ENCODE data around the gene PIK3C2G.

PIK3C2G gene

GRCh38 chr12:18552829-18553228 lies 291.5 kb downstream of the PIK3C2G start:
- no peak for DNase-seq (ENCODE audit: low read depth in 2 of 3, low spot score in 2 of 3)

DNA sequence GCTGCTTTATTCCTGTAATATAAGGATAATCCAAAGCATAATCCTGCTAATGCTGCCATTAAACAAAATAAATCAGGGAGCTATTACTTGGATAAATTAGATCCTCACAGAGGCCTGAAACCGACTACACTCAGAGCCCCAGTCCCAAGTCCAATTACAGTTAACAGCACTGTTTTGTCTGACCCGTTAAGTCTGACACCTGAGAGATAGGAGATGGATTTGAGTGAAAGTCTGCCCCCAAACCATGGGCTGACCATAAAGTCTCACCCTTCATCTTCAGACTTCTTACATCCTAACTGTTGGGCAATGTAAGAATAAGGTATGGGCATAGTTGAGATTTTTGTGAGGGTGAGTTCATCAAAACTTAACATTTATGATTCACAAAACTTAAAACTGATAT lies 294.8 kb downstream of the PIK3C2G start:
- no peak for DNase-seq (ENCODE audit: low read depth in 2 of 3, low spot score in 2 of 3)

DNA sequence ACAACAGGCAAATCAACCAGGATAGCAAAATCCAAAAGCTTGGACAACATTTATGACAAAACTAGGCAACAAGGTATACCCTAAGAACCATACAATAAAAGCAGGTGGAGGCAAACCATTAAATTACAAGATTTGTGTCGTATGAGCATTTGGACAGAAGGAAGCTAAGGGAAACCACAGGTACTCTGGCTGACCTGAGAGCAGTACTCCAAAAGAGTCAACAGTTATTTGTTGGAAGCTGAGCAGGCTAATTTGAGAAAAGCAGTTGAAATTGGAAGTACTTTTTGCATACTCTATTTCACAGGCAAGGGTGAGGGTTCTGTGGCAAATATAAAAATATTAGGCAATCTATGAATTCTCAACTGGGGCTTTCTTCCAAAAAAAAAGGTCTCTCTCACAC lies 297.9 kb downstream of the PIK3C2G start:
- DNase-seq (ENCODE audit: low read depth in 2 of 3, low spot score in 2 of 3): no peak

DNA sequence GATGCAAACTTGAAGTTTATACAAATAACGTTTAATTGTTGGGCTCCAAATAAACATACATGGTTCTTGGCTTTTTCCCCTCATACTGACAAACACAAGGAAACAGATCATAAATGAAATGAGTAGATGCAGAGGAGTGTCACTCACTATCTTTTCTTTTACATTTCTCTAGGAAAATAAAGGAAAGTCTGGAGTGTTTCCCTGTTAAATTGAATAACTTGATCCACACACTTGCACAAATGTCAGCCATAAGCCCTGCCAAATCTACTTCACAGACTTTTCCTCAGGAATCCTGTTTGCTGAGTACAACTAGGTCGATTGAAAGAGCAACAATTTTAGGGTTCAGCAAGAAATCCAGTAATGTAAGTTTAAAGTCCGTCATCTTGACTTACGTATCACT lies 301.2 kb downstream of the PIK3C2G start:
- no peak for DNase-seq (ENCODE audit: low read depth in 2 of 3, low spot score in 2 of 3)

GRCh38 chr12:18564306-18564705 lies 303.0 kb downstream of the PIK3C2G start:
- no peak for DNase-seq (ENCODE audit: low read depth in 2 of 3, low spot score in 2 of 3)

DNA sequence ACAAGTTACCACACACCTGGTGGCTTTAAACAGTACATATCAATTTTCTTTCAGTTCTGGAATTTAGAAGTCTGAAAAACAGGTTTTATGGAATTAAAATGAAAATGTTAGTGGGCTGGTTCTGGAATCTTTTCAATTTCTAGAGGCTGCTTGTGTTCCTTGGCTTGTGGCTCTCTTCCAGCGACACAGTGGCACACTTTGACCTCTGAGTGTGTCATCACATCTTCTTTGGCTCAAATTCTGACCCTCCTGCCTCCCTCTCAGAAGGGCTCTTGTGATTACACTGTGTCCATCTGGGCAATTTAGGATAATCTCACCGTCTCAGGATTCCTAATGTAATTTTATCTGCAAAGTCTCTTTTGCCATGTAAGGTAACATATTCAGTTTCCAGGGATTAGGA lies 306.5 kb downstream of the PIK3C2G start:
- DNase-seq (ENCODE audit: low read depth in 2 of 3, low spot score in 2 of 3): no peak

- DNase-seq (ENCODE audit: low read depth in 2 of 3, low spot score in 2 of 3): no peak
These were observed 309.2 kb downstream of the PIK3C2G start for GRCh38 chr12:18570543-18570942.

DNA sequence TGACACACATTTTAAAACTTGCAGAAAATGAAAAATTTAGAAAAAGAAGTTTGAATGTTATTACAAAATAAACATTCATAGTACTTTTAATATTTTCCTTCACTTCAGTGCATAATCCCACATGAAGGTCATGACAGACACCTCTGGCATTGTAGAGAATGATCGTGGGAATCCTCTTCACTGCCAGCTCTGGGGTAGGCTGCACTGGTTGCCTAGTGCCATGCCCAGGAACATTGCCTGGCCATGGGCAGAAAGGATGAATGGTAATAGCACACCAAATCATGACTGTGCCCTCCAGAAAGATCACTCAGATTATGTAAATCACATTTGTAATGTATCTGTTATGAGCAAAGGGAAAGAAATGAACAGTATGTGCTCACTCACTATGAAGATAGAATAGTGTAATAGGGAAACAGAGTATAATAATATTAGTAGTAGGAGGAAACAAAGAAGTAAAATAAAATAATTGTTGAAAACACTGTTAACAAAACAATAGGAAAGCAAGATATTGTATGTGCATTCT lies 314.8 kb downstream of the PIK3C2G start:
- no peak for DNase-seq (ENCODE audit: low read depth in 2 of 3, low spot score in 2 of 3)

GRCh38 chr12:18576648-18577047 lies 315.3 kb downstream of the PIK3C2G start:
- no peak for DNase-seq (ENCODE audit: low read depth in 2 of 3, low spot score in 2 of 3)

GRCh38 chr12:18578191-18578590 lies 316.9 kb downstream of the PIK3C2G start:
- DNase-seq (ENCODE audit: low read depth in 2 of 3, low spot score in 2 of 3): no peak

- no peak for DNase-seq (ENCODE audit: low read depth in 2 of 3, low spot score in 2 of 3)
These were observed 319.0 kb downstream of the PIK3C2G start for GRCh38 chr12:18580291-18580690.

DNA sequence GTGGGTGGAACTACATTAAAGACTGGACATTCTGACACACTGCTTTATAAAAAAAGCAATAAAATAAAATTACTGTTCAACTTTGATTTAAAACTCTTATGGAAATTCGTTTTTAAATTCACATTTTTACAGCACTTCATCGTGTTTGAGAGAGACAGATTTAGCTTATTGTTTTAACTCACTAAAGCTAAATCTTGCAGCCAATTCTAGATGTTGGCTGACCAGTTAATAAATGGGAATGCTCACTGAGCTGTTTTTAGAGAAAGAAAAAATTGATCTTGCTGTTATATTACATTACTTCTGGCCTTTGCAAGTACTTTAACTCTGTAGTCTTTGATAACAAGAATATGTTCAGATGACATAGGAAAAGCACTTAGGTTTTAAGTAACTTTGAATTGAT lies 319.4 kb downstream of the PIK3C2G start:
- DNase-seq (ENCODE audit: low read depth in 2 of 3, low spot score in 2 of 3): no peak

DNA sequence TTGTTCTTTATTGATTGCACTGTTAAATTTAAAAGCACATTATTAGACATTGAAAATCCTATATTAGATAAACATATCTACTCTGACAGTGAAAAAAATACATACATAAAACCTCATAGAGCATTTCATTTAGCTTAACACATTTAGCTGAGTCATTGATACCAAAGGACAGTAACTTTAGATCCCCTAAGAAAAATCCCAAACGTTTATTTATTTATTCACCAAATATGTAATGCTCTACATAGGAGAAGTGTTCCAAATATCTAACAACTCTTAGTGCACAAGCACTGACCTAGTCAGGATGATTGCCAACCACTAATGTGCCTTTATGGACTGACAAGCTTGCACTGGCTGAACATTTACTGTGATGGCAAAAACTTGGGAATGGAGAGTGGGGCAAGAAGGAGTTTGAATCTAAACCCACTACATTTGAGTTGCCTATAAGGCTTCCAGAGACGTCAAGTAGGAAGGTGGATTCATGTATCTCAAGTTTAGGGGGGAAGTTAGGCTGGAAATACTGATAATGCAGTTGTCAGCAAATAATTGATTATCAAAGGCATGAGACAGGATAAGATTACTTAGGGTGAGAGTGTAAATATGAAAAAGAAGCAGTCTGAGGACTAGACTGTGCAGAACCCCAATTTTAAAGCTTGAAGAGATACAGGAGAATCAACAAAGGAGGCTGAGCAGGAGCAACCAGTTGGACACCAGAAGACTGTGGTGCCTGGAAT lies 320.1 kb downstream of the PIK3C2G start:
- DNase-seq (ENCODE audit: low read depth in 2 of 3, low spot score in 2 of 3): no peak

DNA sequence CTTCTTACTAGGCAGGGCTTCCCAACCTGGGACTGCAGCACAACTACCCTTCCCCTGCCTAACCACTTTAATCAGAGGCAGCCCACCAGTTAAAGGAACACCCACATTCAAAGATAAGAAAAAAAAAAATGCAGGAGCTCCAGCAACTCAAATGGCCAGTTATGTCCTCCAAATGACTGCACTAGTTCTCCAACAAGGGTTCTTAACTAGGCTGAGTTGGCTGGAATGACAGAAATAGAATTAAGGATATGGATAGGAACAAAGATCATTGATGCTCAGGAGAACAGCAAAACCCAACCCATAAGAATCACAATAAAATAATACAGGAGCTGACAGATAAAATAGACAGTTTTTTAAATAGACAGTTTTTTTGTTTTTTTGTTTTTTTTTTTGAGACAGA lies 322.3 kb downstream of the PIK3C2G start:
- no peak for DNase-seq (ENCODE audit: low read depth in 2 of 3, low spot score in 2 of 3)

GRCh38 chr12:18586581-18586980 lies 325.3 kb downstream of the PIK3C2G start:
- no peak for DNase-seq (ENCODE audit: low read depth in 2 of 3, low spot score in 2 of 3)

DNA sequence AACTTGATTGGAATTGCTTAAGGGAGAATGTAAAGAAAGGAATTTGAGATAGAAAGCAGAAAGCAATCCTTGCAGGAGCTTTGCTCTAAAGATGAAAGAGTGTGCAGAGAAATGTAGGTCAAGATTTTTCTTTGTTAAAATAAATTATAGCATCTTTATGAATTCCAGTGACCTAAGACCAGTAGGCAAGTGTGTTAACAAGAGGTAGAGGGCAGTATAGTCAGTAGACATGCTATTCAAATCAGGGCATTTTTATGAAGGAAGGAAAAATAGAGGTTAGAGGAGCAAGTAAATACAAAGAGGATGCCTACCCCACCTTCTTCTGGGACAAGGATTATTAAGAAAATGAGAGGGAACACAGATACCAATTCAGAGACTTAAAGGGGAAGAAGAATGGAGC lies 328.0 kb downstream of the PIK3C2G start:
- DNase-seq (ENCODE audit: low read depth in 2 of 3, low spot score in 2 of 3): no peak

- no peak for DNase-seq (ENCODE audit: low read depth in 2 of 3, low spot score in 2 of 3)
These were observed 330.2 kb downstream of the PIK3C2G start for GRCh38 chr12:18591473-18591872.

- no peak for DNase-seq (ENCODE audit: low read depth in 2 of 3, low spot score in 2 of 3)
These were observed 334.1 kb downstream of the PIK3C2G start for GRCh38 chr12:18595412-18595811.

- no peak for DNase-seq (ENCODE audit: low read depth in 2 of 3, low spot score in 2 of 3)
These were observed 340.6 kb downstream of the PIK3C2G start for GRCh38 chr12:18601962-18602361.

DNA sequence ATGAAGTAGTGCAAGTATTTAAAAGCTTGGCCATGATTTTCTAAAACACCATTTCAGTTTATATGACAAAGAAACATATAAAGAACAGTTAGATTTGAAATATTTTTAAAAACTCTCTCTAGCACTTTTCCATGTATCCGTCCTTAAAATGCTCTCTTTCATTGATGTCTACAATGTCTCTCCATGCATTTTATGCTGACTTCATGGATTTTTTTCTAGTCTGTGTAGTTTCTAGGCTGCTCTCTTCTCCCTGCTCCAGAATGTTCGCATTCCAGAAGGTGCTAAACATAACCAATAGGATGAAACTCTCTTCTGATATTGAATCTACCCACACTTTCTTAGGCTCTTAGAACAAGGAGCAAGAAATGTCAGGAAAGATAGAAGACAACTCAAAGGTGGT lies 351.7 kb downstream of the PIK3C2G start:
- no peak for DNase-seq (ENCODE audit: low read depth in 2 of 3, low spot score in 2 of 3)

- DNase-seq (ENCODE audit: low read depth in 2 of 3, low spot score in 2 of 3): no peak
These were observed 359.7 kb downstream of the PIK3C2G start for GRCh38 chr12:18620986-18621385.

DNA sequence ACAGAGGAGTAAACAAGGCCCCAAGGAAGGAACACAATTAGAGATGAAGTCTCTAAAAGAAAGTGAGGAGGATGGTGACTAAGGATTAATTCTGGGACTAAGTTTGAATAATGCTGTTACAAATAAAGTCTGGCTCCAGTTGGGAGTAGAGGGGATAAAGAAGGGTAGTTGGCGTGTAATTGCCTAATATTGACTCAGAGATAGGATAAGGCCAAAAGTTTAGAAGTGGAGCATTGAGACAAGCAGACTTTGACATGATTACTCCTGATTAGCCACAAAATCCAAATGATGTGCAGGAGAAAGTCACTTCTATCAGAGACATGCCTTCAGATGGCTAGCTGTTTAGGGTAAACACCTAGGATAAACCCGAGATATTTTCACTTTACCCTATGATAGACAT lies 368.1 kb downstream of the PIK3C2G start:
- no peak for DNase-seq (ENCODE audit: low read depth in 2 of 3, low spot score in 2 of 3)

DNA sequence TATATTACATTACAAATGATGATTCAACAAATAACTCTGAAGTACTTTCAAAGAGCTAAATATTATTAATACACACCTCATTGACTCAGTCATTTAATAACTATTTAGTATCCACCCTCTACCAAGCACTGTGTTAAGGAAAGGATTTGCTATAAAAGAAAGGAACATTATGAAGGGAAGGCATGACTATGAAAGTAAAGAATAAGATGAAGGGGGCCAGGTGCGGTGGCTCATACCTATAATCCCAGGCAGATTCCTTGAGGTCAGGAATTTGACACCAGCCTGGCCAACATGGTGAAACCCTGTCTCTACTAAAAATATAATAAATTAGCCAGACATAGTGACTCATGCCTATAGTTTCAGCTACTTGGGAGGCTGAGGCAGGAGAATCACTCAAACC lies 368.6 kb downstream of the PIK3C2G start:
- no peak for DNase-seq (ENCODE audit: low read depth in 2 of 3, low spot score in 2 of 3)

Data from activated CD8-positive, alpha-beta memory T cell treated with anti-CD3 and anti-CD28 coated beads for 48 hours (primary cell).